H1 (cell line): ENCODE data around the gene AKR7A3. TPM values are rescaled to one million over a fixed set of nuclear protein-coding genes. Genes with fewer than 3 reads are reported as not detected.

Experiments used
- CTCF ChIA-PET: fragments of 300-600 bp; sonication (Branson Sonifier 250); formaldehyde crosslinking; loops from one replicate; lab custom pipeline; 2021; ENCODE audit not compliant: partially characterized antibody; lab: Charles Lee
- POLR2A ChIA-PET: fragments of 300-600 bp; sonication (Branson Sonifier 250); formaldehyde crosslinking; loops from one replicate; lab custom pipeline; 2021; ENCODE audit warnings: inconsistent platforms; ENCODE audit not compliant: partially characterized antibody; lab: Charles Lee
- DNase-seq, 2 experiments: peaks; one replicate each; pipeline versions ENCODE4 v3.0.0 to v3.0.0-alpha.2; 2010 to 2022; ENCODE audit warnings: low spot score in 2 of 2, low read depth in 1 of 2, mixed read lengths in 1 of 2
- FAIRE-seq: peaks from 2 replicates; lab custom pipeline; 2011; peaks lifted over from hg19 to GRCh38; lab: Jason Lieb, UNC
- H2AFZ ChIP-seq: 2 replicates; pipeline ENCODE4 v1.8.1; 2012; ENCODE audit warnings: low read length, inconsistent platforms
- H2AK5ac ChIP-seq: 2 replicates; pipeline ENCODE4 v1.6.1; 2013; ENCODE audit warnings: low read depth, low read length
- H2BK120ac ChIP-seq: replicated peaks from 2 replicates; pipeline ENCODE3; 2013; ENCODE audit warnings: low read depth, low read length, inconsistent platforms
- H2BK12ac ChIP-seq: 2 replicates; pipeline ENCODE4 v1.6.1; 2013; ENCODE audit warnings: low read depth, low read length
- H2BK15ac ChIP-seq: 2 replicates; pipeline ENCODE4 v1.6.1; 2013; ENCODE audit warnings: low read length
- H2BK20ac ChIP-seq: 2 replicates; pipeline ENCODE4 v1.6.1; 2013; ENCODE audit warnings: low read length
- H2BK5ac ChIP-seq: 2 replicates; pipeline ENCODE4 v1.6.1; 2013; ENCODE audit warnings: low read depth, low read length
- H3K14ac ChIP-seq: 2 replicates; pipeline ENCODE4 v1.6.1; 2013; ENCODE audit warnings: inconsistent platforms; ENCODE audit not compliant: insufficient read length
- H3K18ac ChIP-seq: 2 replicates; pipeline ENCODE4 v1.6.1; 2013; ENCODE audit warnings: low read length; ENCODE audit errors: extremely low read depth
- H3K23ac ChIP-seq: 2 replicates; pipeline ENCODE4 v1.6.1; 2013; ENCODE audit warnings: inconsistent platforms; ENCODE audit not compliant: insufficient read length
- H3K23me2 ChIP-seq: 2 replicates; pipeline ENCODE4 v1.6.1; 2013; ENCODE audit warnings: low read depth, low read length
- H3K27ac ChIP-seq: 2 replicates; pipeline ENCODE4 v1.6.1; 2011; ENCODE audit warnings: low read depth, low read length, inconsistent platforms
- H3K27me3 ChIP-seq, 4 experiments: replicated peaks in 1 of 4; 1 replicate in 1 of 4; 2 replicates in 3 of 4; pipeline versions ENCODE4 v1.6.1 to v1.8.1; 2011 to 2013; ENCODE audit warnings: low read length in 3 of 4, mild to moderate bottlenecking in 3 of 4, inconsistent platforms in 2 of 4, mixed read lengths in 2 of 4, moderate library complexity in 1 of 4; ENCODE audit not compliant: control insufficient read depth in 3 of 4, insufficient read depth in 3 of 4; ENCODE audit errors: extremely low read depth in 1 of 4
- H3K36me3 ChIP-seq, 4 experiments: 2 replicates each; pipeline versions ENCODE4 v1.6.1 to v1.8.1; 2011 to 2013; ENCODE audit warnings: mild to moderate bottlenecking in 4 of 4, low read length in 3 of 4, moderate library complexity in 2 of 4, control low read depth in 1 of 4, inconsistent platforms in 1 of 4; ENCODE audit not compliant: insufficient read depth in 4 of 4, control insufficient read depth in 2 of 4
- H3K4ac ChIP-seq: replicated peaks from 2 replicates; pipeline ENCODE3; 2013; ENCODE audit warnings: low read length, low read depth, mixed read lengths, inconsistent platforms; ENCODE audit not compliant: insufficient read length
- H3K4me1 ChIP-seq, 4 experiments: replicated peaks in 1 of 4; 1 replicate in 1 of 4; 2 replicates in 3 of 4; pipeline versions ENCODE4 v1.6.1 to v1.8.1; 2011 to 2013; ENCODE audit warnings: low read length in 3 of 4, inconsistent platforms in 2 of 4, mixed read lengths in 1 of 4; ENCODE audit not compliant: insufficient read depth in 4 of 4, control insufficient read depth in 3 of 4
- H3K4me2 ChIP-seq, 2 experiments: 2 replicates each; pipeline versions ENCODE4 v1.6.1 to v1.8.1; 2011 to 2013; ENCODE audit warnings: low read depth in 2 of 2, low read length in 2 of 2, control low read depth in 1 of 2, inconsistent platforms in 1 of 2, mild to moderate bottlenecking in 1 of 2; ENCODE audit not compliant: insufficient read depth in 1 of 2
- H3K4me3 ChIP-seq, 4 experiments: fragments of 200-600, 300-600 bp in 1 of 4; sonication (generic), shearing (Covaris generic), sonication (Bioruptor Twin) in 1 of 4; 2 replicates each; pipeline versions ENCODE4 v1.5.1 to v1.8.1; 2011 to 2016; ENCODE audit warnings: low read length in 4 of 4, low read depth in 3 of 4, control low read depth in 2 of 4, inconsistent platforms in 2 of 4, mild to moderate bottlenecking in 2 of 4, mixed read lengths in 1 of 4, moderate library complexity in 1 of 4; ENCODE audit not compliant: insufficient read depth in 2 of 4; ENCODE audit errors: extremely low read depth in 1 of 4
- H3K56ac ChIP-seq: replicated peaks from 2 replicates; pipeline ENCODE3; 2013; ENCODE audit warnings: low read depth, mild to moderate bottlenecking, mixed read lengths, low read length, inconsistent platforms; ENCODE audit not compliant: insufficient read length
- H3K79me1 ChIP-seq: 2 replicates; pipeline ENCODE4 v1.6.1; 2013; ENCODE audit warnings: low read depth, low read length, control low read depth
- H3K79me2 ChIP-seq, 2 experiments: 2 replicates each; pipeline versions ENCODE4 v1.6.1 to v1.8.1; 2012 to 2013; ENCODE audit warnings: low read length in 2 of 2, mild to moderate bottlenecking in 2 of 2, inconsistent platforms in 1 of 2; ENCODE audit not compliant: insufficient read depth in 2 of 2, control insufficient read depth in 1 of 2
- H3K9ac ChIP-seq, 4 experiments: replicated peaks in 1 of 4; 1 replicate in 1 of 4; 2 replicates in 3 of 4; pipeline versions ENCODE4 v1.6.1 to v1.8.1; 2011 to 2013; ENCODE audit warnings: low read depth in 3 of 4, low read length in 3 of 4, control low read depth in 2 of 4, mild to moderate bottlenecking in 2 of 4, moderate library complexity in 2 of 4, inconsistent platforms in 1 of 4; ENCODE audit errors: extremely low read depth in 1 of 4
- H3K9me3 ChIP-seq, 2 experiments: 2 replicates each; pipeline versions ENCODE4 v1.6.1 to v1.8.1; 2012 to 2013; ENCODE audit warnings: mild to moderate bottlenecking in 2 of 2, moderate library complexity in 2 of 2, control low read depth in 1 of 2, inconsistent platforms in 1 of 2, low read depth in 1 of 2, low read length in 1 of 2, mixed read lengths in 1 of 2; ENCODE audit not compliant: insufficient read depth in 2 of 2
- H4K20me1 ChIP-seq, 2 experiments: replicated peaks in 1 of 2; 2 replicates each; pipeline versions ENCODE3 to v1.8.1; 2011 to 2013; ENCODE audit warnings: inconsistent platforms in 2 of 2, low read length in 2 of 2, mild to moderate bottlenecking in 1 of 2; ENCODE audit not compliant: insufficient read depth in 2 of 2, control insufficient read depth in 1 of 2
- H4K5ac ChIP-seq: 2 replicates; pipeline ENCODE4 v1.6.1; 2013; ENCODE audit warnings: low read length, low read depth, mixed read lengths, inconsistent platforms; ENCODE audit not compliant: insufficient read length
- H4K8ac ChIP-seq: 2 replicates; pipeline ENCODE4 v1.8.0; 2013; ENCODE audit warnings: mild to moderate bottlenecking, moderate library complexity, low read length, inconsistent platforms; ENCODE audit not compliant: insufficient read depth; ENCODE audit errors: extremely low read depth
- H4K91ac ChIP-seq: replicated peaks from 2 replicates; pipeline ENCODE3; 2013; ENCODE audit warnings: low read length, mixed read lengths, inconsistent platforms; ENCODE audit not compliant: insufficient read length
- CTCF ChIP-seq, 3 experiments: IDR thresholded peaks; 1 replicate in 2 of 3; 2 replicates in 1 of 3; pipeline versions ENCODE4 v1.5.1 to v1.6.1; 2011; ENCODE audit warnings: low read length in 3 of 3, mild to moderate bottlenecking in 3 of 3, inconsistent platforms in 2 of 3, low read depth in 1 of 3, moderate library complexity in 1 of 3; ENCODE audit not compliant: insufficient read depth in 1 of 3; ENCODE audit errors: control extremely low read depth in 1 of 3
- PHF8 ChIP-seq: fragments of 200-600 bp; sonication (generic); conservative IDR thresholded peaks from 2 replicates; pipeline ENCODE4 v1.7.1; 2012; ENCODE audit warnings: low read depth, mild to moderate bottlenecking, inconsistent platforms, low read length, moderate library complexity
- POLR2AphosphoS5 ChIP-seq: IDR thresholded peaks from 2 replicates; pipeline ENCODE4 v1.6.1; 2011; ENCODE audit warnings: low read depth, low read length
- RXRA ChIP-seq: IDR thresholded peaks from 2 replicates; pipeline ENCODE4 v1.6.1; 2011; ENCODE audit warnings: low read depth, mild to moderate bottlenecking, low read length, moderate library complexity; ENCODE audit not compliant: insufficient read depth
- WGBS, 2 experiments: shearing (Covaris generic) in 1 of 2; methylation state at CpG; one replicate each; pipeline versions ENCODE4 v1.1.6 to v1.1.7; 2013 to 2015; ENCODE audit warnings: low lambda C conversion rate in 2 of 2, mixed read lengths in 2 of 2, inconsistent platforms in 1 of 2, low coverage in 1 of 2, missing lambda C conversion rate in 1 of 2; ENCODE audit not compliant: insufficient replicate concordance in 2 of 2, insufficient coverage in 1 of 2, insufficient read length in 1 of 2; ENCODE audit errors: extremely low coverage in 1 of 2, missing lambda C conversion rate in 1 of 2; 5-methylcytosine and 5-hydroxymethylcytosine counted together
- polyA plus RNA-seq, 7 experiments: library from polyadenylated mRNA; depleted of rRNA in 3 of 7; stranded (reverse) in 5 of 7; unstranded in 2 of 7; fragments of >200 nt in 5 of 7; fragments of 200-250 nt in 2 of 7; gene quantifications; 1 replicate in 5 of 7; 2 replicates in 1 of 7; 4 replicates in 1 of 7; pipeline versions ENCODE4 v1.2.1 to v1.2.3, GENCODE V29; 2011 to 2013; ENCODE audit warnings: missing spikeins in 2 of 7, mixed read lengths in 2 of 7
- total RNA-seq: library from RNA; stranded (reverse); fragmentation: NEBNext Ultra II Directional; extraction: Animal tissue kit (Norgen Biotek cat#: 25700); gene quantifications from 2 replicates; pipeline ENCODE4 v1.2.1, GENCODE V29; 2021

AKR7A3 gene
- total and polyA plus RNA-seq, 2 of the 8 experiments (the other 6 are each of a cell fraction or from before 2014, with no cell fraction given) = 0.62 to 0.65 TPM

DNA sequence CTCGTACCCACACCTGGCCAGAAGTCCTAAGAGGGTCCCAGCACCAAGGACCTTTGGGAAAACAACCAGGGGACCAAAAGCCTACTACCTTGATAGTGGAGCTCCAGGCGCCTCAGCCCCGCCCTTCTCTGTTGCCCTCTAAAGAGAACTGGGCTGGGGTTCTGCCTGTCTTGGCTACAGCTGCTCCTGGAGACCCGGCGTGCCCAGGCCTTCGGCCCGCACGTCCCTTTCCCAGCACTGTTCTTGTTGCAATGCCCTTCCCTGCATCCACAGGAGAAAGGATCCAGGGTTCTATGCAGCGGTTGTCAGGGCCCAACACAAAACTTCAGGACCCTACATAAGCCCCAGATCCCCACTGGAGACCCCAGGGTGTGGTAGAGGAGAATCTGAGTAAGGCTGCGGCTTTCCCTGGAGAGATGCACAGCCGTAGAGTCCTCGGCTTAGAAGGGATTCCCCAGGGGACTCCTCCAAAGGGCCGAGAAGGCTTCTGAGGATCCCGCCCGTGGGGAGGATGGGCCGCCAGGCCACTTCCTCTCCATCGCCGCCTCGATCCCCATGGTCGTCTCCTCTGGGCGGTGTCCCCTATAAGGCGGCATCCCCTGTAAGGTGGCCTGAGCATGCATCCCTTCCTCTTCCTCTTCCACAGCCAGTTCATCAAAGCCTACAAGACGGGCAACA is 35.6 kb upstream of the AKR7A3 start:
- Histone ChIP-seq H3K4me2 (no peak overlapping the region), H2BK12ac (no peak overlapping the region), H3K9me3 (no peaks in the 10 kb centered on the region), H2AFZ (no peak overlapping the region), H2BK20ac (no peak overlapping the region), H3K27me3 (no peaks in the 10 kb centered on the region), H2AK5ac (no peak overlapping the region), H4K8ac (no peak overlapping the region), H3K79me2 (no peaks in the 10 kb centered on the region), H4K5ac (no peak overlapping the region), H3K4ac (no peak overlapping the region), H3K14ac (no peak overlapping the region), H2BK120ac (no peak overlapping the region), H4K91ac (no peak overlapping the region), H3K9ac (no peak overlapping the region), H3K56ac (no peak overlapping the region), H2BK15ac (no peak overlapping the region), H3K23me2 (no peaks in the 10 kb centered on the region), H3K4me3 (no peak overlapping the region), H3K36me3 (peaks cover 5 to 16% (median 10%) of the 10 kb centered on the region in 4 experiments; a peak in 5 of 8 replicates), H2BK5ac (no peak overlapping the region), H3K27ac (no peak overlapping the region), H3K4me1 (no peaks in the 10 kb centered on the region), H3K23ac (no peak overlapping the region), H3K18ac (no peak overlapping the region), H4K20me1 (peaks cover 0 to 14% of the 10 kb centered on the region in 2 experiments), H3K79me1 (no peaks in the 10 kb centered on the region; the same call in 1 of the 2 replicates)
- ChIA-PET POLR2A (interaction anchor here (0.6 to 16.9 kb wide), 3 partner anchors 7 to 318 kb away, joined by 3 to 143 read pairs (median 143); partner anchors contain the start of genes AKR7A2 and SLC66A1), CTCF (interaction anchor here (0.6 to 2.8 kb wide), 3 partner anchors 7 to 163 kb away, joined by 3 to 9 read pairs (median 4); no protein-coding TSS in a partner anchor)
- 83% methylated on average over 23 of the region's 23 CpGs; no CpG with 5 or more reads in 1 of the 2 experiments for WGBS, 2 experiments
- no peak for DNase-seq
- no peak for FAIRE-seq
- TF ChIP-seq PHF8 = no peak
- no peak for TF ChIP-seq RXRA
- TF ChIP-seq CTCF (IDR thresholded peaks at IDR 0.05; ENCODE audit: control extremely low read depth in 1 of 3, insufficient read depth in 1 of 3, low read depth in 1 of 3, low read length in 3 of 3) = no peak
- no peak for TF ChIP-seq POLR2AphosphoS5
